PFSK-1 (cell line): ENCODE results near the gene VAV2.
A peak's percentile ranks its signal among the peaks of the same experiment; 100 is the strongest.

Experiments used
- FOXP2 ChIP-seq: optimal IDR thresholded peaks from 2 replicates; pipeline ENCODE3; 2011; ENCODE audit warnings: borderline replicate concordance, control low read depth, inconsistent platforms; ENCODE audit not compliant: insufficient read depth; ENCODE audit errors: extremely low read length, extremely low read depth
- POLR2AphosphoS5 ChIP-seq: IDR thresholded peaks from 2 replicates; pipeline ENCODE4 v1.6.1; 2012; ENCODE audit warnings: low read depth, mild to moderate bottlenecking, control low read depth, low read length, moderate library complexity
- SIN3A ChIP-seq: IDR thresholded peaks from 2 replicates; pipeline ENCODE4 v1.6.1; 2012; ENCODE audit warnings: mild to moderate bottlenecking, low read length, moderate library complexity, borderline replicate concordance; ENCODE audit not compliant: insufficient read depth
- TAF1 ChIP-seq: IDR thresholded peaks from 2 replicates; pipeline ENCODE4 v1.6.1; 2012; ENCODE audit warnings: low read length, control low read depth, borderline replicate concordance; ENCODE audit not compliant: insufficient read depth
- TF ChIP-seq, protein P1 (sequence below), 2 experiments: IDR thresholded peaks; 2 replicates each; pipeline versions ENCODE4 v1.6.1 to v1.8.0; 2011 to 2012; ENCODE audit warnings: low read depth in 2 of 2, low read length in 2 of 2, control low read depth in 1 of 2, inconsistent platforms in 1 of 2, mild to moderate bottlenecking in 1 of 2, moderate library complexity in 1 of 2; ENCODE audit not compliant: insufficient read depth in 1 of 2

Gene VAV2

GRCh38 chr9:133995012-133995896 lies 3.1 kb upstream of the VAV2 start:
- no peak for TF ChIP-seq TAF1
- TF ChIP-seq, protein P1, sequence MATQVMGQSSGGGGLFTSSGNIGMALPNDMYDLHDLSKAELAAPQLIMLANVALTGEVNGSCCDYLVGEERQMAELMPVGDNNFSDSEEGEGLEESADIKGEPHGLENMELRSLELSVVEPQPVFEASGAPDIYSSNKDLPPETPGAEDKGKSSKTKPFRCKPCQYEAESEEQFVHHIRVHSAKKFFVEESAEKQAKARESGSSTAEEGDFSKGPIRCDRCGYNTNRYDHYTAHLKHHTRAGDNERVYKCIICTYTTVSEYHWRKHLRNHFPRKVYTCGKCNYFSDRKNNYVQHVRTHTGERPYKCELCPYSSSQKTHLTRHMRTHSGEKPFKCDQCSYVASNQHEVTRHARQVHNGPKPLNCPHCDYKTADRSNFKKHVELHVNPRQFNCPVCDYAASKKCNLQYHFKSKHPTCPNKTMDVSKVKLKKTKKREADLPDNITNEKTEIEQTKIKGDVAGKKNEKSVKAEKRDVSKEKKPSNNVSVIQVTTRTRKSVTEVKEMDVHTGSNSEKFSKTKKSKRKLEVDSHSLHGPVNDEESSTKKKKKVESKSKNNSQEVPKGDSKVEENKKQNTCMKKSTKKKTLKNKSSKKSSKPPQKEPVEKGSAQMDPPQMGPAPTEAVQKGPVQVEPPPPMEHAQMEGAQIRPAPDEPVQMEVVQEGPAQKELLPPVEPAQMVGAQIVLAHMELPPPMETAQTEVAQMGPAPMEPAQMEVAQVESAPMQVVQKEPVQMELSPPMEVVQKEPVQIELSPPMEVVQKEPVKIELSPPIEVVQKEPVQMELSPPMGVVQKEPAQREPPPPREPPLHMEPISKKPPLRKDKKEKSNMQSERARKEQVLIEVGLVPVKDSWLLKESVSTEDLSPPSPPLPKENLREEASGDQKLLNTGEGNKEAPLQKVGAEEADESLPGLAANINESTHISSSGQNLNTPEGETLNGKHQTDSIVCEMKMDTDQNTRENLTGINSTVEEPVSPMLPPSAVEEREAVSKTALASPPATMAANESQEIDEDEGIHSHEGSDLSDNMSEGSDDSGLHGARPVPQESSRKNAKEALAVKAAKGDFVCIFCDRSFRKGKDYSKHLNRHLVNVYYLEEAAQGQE (IDR thresholded peaks at IDR 0.05; ENCODE audit: insufficient read depth in 1 of 2, low read depth in 2 of 2, low read length in 2 of 2): no peak
- TF ChIP-seq FOXP2: no peak
- no peak for TF ChIP-seq POLR2AphosphoS5
- no peak for TF ChIP-seq SIN3A

DNA sequence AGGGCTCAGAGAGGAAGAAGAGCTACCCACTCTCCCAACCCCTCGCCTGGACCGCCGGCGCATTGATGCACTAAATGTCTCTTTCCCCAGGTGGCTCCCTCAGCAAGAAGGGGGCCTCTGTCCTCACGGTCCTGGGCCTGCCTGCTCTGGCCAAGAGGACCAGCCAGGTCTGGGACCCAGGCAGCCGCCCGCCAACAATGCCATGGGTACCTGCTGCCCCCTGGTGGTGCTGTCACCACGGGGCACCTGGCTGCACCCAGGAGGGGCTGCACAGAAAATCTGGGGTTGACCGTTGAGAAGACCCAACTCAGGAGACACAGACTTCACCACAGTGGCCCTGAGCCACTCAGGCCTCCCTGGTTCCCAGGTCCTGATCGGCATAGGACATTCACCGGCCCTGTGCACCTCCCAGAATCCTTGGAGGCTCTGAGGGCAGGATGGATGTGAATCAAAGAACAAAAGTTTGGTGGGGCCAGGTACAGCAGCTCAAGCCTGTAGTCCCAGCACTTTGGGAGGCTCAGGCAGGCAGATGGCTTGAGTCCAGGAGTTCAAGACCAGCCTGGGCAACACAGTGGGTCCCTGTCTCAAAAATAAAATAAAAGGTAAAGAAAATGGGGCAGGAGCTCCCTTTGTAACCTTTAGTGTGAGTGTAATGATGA lies 2.4 kb upstream of the VAV2 start:
- TF ChIP-seq POLR2AphosphoS5: no peak
- TF ChIP-seq TAF1: no peak
- no peak for TF ChIP-seq SIN3A
- no peak for TF ChIP-seq FOXP2
- TF ChIP-seq, protein P1 (IDR thresholded peaks at IDR 0.05; ENCODE audit: insufficient read depth in 1 of 2, low read depth in 2 of 2, low read length in 2 of 2): no peak

DNA sequence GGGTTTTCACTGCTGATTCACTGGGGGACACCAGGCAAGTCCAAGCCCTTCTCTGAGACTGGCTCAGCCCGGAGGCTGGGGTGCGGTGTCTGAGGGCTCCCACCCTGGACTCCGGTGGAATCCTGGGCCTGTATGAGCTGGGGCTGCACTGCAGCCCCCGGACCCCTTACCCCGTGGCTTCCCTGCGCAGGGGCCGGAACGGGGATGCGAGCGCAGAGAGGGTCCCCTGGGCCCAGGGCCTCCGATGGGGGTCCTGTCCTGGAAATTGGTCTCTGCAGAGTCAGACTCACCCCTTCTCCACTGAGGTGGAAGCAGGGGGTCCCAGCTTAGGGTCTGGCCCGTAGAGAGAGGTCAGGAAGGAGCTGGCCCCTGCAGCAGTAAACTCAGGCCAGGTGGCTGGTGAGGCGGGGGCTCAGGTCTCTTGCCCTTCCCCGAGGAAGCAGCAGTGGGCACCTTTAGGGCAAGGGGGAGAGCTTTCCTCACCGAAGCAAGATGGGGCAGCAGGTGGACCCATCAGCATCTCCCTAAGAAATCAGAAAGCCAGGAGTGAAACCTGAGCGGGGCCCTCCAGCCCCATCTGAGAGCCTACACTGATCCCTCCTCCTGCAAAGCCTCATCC lies 1.6 kb upstream of the VAV2 start:
- TF ChIP-seq POLR2AphosphoS5 (no peak), SIN3A (no peak), FOXP2 (no peak), TAF1 (no peak)
- TF ChIP-seq, protein P1 (IDR thresholded peaks at IDR 0.05; ENCODE audit: insufficient read depth in 1 of 2, low read depth in 2 of 2, low read length in 2 of 2): no peak

- TF ChIP-seq SIN3A: peak; percentile 76; the same call in 1 of the 2 replicates
- TF ChIP-seq, protein P1 (IDR thresholded peaks at IDR 0.05; ENCODE audit: insufficient read depth in 1 of 2, low read depth in 2 of 2, low read length in 2 of 2): no peak
Measured at GRCh38 chr9:133992780-133993634, 883 bp upstream of the VAV2 start.
